Brain microvascular endothelial cell (primary cell): ENCODE measurements around the gene LRCOL1.

Experiments
- DNase-seq: peaks from one replicate; pipeline ENCODE4 v3.0.0-alpha.2; 2020
- H3K27ac ChIP-seq: fragments of 250-450 bp; sonication (Bioruptor Pico); 2 replicates; pipeline ENCODE4 v1.5.1; 2020; ENCODE audit warnings: mild to moderate bottlenecking, moderate library complexity
- H3K27me3 ChIP-seq: fragments of 250-450 bp; sonication (Bioruptor Pico); replicated peaks from 2 replicates; pipeline ENCODE4 v1.5.1; 2020; ENCODE audit warnings: mild to moderate bottlenecking
- H3K36me3 ChIP-seq: fragments of 250-450 bp; sonication (Bioruptor Pico); replicated peaks from 2 replicates; pipeline ENCODE4 v1.5.1; 2020; ENCODE audit warnings: mild to moderate bottlenecking
- H3K4me3 ChIP-seq: 2 replicates; pipeline ENCODE4 v1.5.1; 2011; ENCODE audit warnings: low read depth, mild to moderate bottlenecking, control low read depth, low read length, moderate library complexity
- in situ Hi-C: cut with HindIII; loops from 2 replicates; pipeline ENCODE4 v1.10.0; 2017; ENCODE audit warnings: low sequenced_read_pairs, low pct_ligation_motif_present
- TF ChIP-seq, protein P1 (sequence below): IDR thresholded peaks from 2 replicates; pipeline ENCODE4 v1.5.1; 2011; ENCODE audit warnings: low read depth, mild to moderate bottlenecking, moderate library complexity, low read length, control low read depth, inconsistent platforms; ENCODE audit errors: missing control alignments

LRCOL1 gene

DNA sequence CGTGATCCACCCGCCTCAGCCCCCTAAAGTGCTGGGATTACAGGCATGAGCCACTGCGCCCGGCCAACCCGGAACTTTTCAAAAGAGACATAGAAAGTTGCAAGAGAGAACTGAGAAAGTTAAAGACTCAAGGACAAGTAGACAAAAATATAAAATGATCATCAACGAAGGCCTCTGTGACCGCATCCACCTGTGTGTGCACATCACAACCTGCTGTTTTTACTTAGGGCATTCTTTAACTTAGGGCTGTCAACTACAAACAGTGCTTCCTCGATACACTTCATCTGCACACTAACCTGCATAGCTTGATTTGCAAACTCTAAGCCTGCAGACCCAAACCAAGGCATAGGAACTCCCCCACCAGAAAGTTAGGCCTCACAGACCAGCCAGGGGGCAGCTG lies 23.0 kb upstream of the LRCOL1 start:
- in situ Hi-C loops = no loop called here
- no peak for DNase-seq
- H3K27me3 ChIP-seq = no peaks in the 10 kb centered on the region
- H3K27ac ChIP-seq = no peak overlapping the region
- TF ChIP-seq, protein P1, sequence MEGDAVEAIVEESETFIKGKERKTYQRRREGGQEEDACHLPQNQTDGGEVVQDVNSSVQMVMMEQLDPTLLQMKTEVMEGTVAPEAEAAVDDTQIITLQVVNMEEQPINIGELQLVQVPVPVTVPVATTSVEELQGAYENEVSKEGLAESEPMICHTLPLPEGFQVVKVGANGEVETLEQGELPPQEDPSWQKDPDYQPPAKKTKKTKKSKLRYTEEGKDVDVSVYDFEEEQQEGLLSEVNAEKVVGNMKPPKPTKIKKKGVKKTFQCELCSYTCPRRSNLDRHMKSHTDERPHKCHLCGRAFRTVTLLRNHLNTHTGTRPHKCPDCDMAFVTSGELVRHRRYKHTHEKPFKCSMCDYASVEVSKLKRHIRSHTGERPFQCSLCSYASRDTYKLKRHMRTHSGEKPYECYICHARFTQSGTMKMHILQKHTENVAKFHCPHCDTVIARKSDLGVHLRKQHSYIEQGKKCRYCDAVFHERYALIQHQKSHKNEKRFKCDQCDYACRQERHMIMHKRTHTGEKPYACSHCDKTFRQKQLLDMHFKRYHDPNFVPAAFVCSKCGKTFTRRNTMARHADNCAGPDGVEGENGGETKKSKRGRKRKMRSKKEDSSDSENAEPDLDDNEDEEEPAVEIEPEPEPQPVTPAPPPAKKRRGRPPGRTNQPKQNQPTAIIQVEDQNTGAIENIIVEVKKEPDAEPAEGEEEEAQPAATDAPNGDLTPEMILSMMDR = no peak
- H3K36me3 ChIP-seq = peaks cover 14% of the 10 kb centered on the region
- H3K4me3 ChIP-seq = no peak overlapping the region

DNA sequence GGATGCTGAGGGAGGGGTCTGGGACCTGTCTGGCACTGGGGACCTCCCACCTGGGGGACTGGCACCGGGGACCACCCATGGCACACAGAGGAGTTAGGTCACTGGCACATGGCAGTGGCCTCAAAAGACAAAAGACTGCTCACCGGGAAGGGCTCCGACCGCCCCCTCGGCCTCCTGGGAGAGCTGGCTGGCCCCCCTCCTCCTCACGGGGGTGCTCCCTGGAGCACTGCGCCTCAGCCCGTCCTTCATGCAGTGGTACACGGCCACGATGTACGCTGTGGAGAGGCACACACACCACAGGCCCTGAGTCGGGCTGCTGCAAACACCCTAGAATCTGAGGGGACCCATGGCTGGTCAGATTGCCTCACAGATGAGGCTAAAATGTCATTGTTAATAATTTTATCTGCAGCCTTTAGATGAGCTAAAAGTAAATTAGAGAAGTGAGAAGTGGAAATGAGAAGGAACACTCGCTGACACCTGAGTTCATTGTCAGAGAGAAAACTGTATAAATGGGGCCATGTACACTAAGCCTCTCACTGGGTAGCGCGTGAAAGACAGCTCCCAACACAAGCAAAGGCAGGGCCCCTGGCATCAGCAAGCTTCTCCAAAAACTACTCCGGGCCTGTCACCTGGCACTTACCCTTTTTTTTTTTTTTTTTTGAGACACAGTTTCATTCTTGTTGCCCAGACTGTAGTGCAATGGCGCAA lies 22.3 kb upstream of the LRCOL1 start:
- H3K27me3 ChIP-seq = no peaks in the 10 kb centered on the region
- TF ChIP-seq, protein P1 = no peak
- no peak for DNase-seq
- H3K4me3 ChIP-seq = no peak overlapping the region
- peaks cover 14% of the 10 kb centered on the region for H3K36me3 ChIP-seq
- H3K27ac ChIP-seq = no peak overlapping the region
- in situ Hi-C loops = no loop called here

DNA sequence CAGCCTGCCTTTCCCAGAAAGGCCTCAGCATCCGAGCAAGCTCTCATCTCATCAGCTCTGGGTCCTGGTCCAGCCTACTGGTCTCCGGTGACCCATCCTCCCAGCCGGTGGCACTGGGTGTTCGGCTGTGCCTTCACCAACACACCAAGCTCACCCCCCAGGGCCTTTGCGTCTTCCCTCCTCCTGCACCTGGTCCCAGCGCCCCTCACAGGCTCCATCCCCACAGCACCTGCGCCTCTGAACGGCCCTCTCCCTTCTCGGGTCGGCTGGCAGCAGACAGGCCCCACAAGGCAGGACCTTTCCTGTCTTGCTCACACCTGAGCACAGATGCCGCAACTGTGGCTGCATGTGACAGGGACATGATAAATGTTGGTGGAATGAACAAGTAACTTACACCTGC lies 21.3 kb upstream of the LRCOL1 start:
- no peak overlapping the region for H3K4me3 ChIP-seq
- no peaks in the 10 kb centered on the region for H3K27me3 ChIP-seq
- H3K27ac ChIP-seq = no peak overlapping the region
- in situ Hi-C loops = no loop called here
- TF ChIP-seq, protein P1 = no peak
- peaks cover 9% of the 10 kb centered on the region for H3K36me3 ChIP-seq
- no peak for DNase-seq

DNA sequence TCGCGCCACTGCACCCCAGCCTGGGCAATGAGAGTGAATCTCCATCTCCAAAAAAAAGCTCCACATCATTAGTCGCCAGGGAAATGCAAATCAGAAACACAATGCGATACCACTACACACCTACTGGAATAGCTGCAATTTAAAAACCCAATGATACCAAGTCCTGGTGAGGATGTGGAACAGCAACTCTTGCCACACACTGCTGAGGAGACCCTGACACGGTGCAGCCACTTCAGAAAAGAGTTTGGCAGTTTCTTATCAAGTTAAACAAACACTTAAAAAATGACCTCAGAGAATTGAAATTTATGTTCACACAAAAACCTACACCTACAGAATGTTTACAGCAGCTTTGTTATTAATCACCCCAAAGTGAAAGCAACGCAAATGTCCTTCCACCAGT lies 20.3 kb upstream of the LRCOL1 start:
- Histone ChIP-seq H3K27ac (no peak overlapping the region), H3K4me3 (no peak overlapping the region), H3K36me3 (peaks cover 9% of the 10 kb centered on the region), H3K27me3 (no peaks in the 10 kb centered on the region)
- in situ Hi-C loops = no loop called here
- DNase-seq = no peak
- TF ChIP-seq, protein P1 = no peak

DNA sequence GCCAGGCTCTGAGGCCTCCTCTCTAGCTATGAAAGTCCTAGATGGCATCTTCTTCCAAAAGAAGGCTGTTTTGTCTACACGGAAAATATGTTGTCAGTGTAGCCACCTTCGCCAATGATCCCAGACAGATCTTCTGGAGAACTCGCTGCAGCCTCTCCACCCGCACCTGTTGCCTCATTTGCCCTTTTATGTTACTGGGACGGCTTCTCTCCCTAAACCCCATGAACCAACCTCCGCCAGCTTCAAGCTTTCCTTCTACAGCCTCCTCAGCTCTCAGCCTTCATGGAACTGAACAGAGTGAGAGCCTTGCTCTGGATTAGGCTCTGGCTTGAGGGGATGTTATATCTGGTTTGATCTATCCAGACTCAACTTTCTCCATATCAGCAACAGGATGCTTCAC lies 18.9 kb upstream of the LRCOL1 start:
- Histone ChIP-seq H3K4me3 (no peak overlapping the region), H3K27ac (no peak overlapping the region), H3K27me3 (no peaks in the 10 kb centered on the region), H3K36me3 (peaks cover 9% of the 10 kb centered on the region)
- in situ Hi-C loops = no loop called here
- TF ChIP-seq, protein P1 = no peak
- DNase-seq = no peak
